NT2/D1 (cell line): ENCODE data around the gene MGLL.

ENCODE experiments used
- DNase-seq: peaks from one replicate; pipeline ENCODE4 v3.0.0-alpha.2; 2011; ENCODE audit warnings: low read depth, low spot score
- H3K27me3 ChIP-seq: 2 replicates; pipeline ENCODE4 v1.6.0; 2011; ENCODE audit warnings: mild to moderate bottlenecking; ENCODE audit not compliant: insufficient read length, insufficient read depth
- H3K36me3 ChIP-seq: 2 replicates; pipeline ENCODE4 v1.6.1; 2011; ENCODE audit warnings: mild to moderate bottlenecking, low read length, mixed read lengths; ENCODE audit not compliant: insufficient read depth, insufficient read length
- H3K4me1 ChIP-seq: 2 replicates; pipeline ENCODE4 v1.5.1; 2011; ENCODE audit not compliant: insufficient read depth, insufficient read length
- H3K4me3 ChIP-seq: 2 replicates; pipeline ENCODE4 v1.5.1; 2011; ENCODE audit warnings: low read depth; ENCODE audit not compliant: insufficient read length
- H3K9ac ChIP-seq: 2 replicates; pipeline ENCODE4 v1.6.0; 2011; ENCODE audit warnings: low read depth; ENCODE audit not compliant: insufficient read length
- H3K9me3 ChIP-seq: 2 replicates; pipeline ENCODE4 v1.5.1; 2011; ENCODE audit warnings: mild to moderate bottlenecking, low read length; ENCODE audit not compliant: insufficient read depth
- SUZ12 ChIP-seq: IDR thresholded peaks from 2 replicates; pipeline ENCODE4 v1.6.1; 2011; ENCODE audit not compliant: insufficient read length, insufficient read depth; ENCODE audit errors: extremely low read depth
- YY1 ChIP-seq: IDR thresholded peaks from 2 replicates; pipeline ENCODE4 v1.6.1; 2011; ENCODE audit not compliant: insufficient read length, insufficient read depth
- ZNF274 ChIP-seq: IDR thresholded peaks from 2 replicates; pipeline ENCODE4 v1.6.1; 2011; ENCODE audit warnings: mild to moderate bottlenecking, low read depth, low read length

MGLL gene

GRCh38 chr3:127749361-127749760, 73.0 kb downstream of the MGLL start:
- no peak for TF ChIP-seq YY1
- no peak for TF ChIP-seq ZNF274
- TF ChIP-seq SUZ12: no peak
- Histone ChIP-seq H3K4me1 (no peaks in the 10 kb centered on the region), H3K4me3 (no peak overlapping the region), H3K27me3 (no peaks in the 10 kb centered on the region), H3K9me3 (no peaks in the 10 kb centered on the region), H3K9ac (no peak overlapping the region), H3K36me3 (no peaks in the 10 kb centered on the region)
- no peak for DNase-seq

- TF ChIP-seq SUZ12 (no peak), ZNF274 (no peak), YY1 (no peak)
- no peaks in the 10 kb centered on the region for H3K9me3 ChIP-seq
- DNase-seq: no peak
- H3K4me3 ChIP-seq: no peak overlapping the region
- no peaks in the 10 kb centered on the region for H3K36me3 ChIP-seq
- no peaks in the 10 kb centered on the region for H3K4me1 ChIP-seq
- H3K27me3 ChIP-seq: no peaks in the 10 kb centered on the region
- no peak overlapping the region for H3K9ac ChIP-seq
Measured at GRCh38 chr3:127748754-127749327, 73.5 kb downstream of the MGLL start.

GRCh38 chr3:127747751-127748521, 74.4 kb downstream of the MGLL start:
- Histone ChIP-seq H3K4me3 (no peak overlapping the region), H3K27me3 (no peaks in the 10 kb centered on the region), H3K36me3 (no peaks in the 10 kb centered on the region), H3K4me1 (no peaks in the 10 kb centered on the region), H3K9me3 (no peaks in the 10 kb centered on the region), H3K9ac (no peak overlapping the region)
- TF ChIP-seq SUZ12 (no peak), ZNF274 (no peak), YY1 (no peak)
- DNase-seq: no peak

GRCh38 chr3:127747066-127747465, 75.2 kb downstream of the MGLL start:
- no peaks in the 10 kb centered on the region for H3K27me3 ChIP-seq
- DNase-seq: no peak
- no peaks in the 10 kb centered on the region for H3K9me3 ChIP-seq
- no peaks in the 10 kb centered on the region for H3K4me1 ChIP-seq
- H3K9ac ChIP-seq: no peak overlapping the region
- no peak overlapping the region for H3K4me3 ChIP-seq
- H3K36me3 ChIP-seq: no peaks in the 10 kb centered on the region
- TF ChIP-seq ZNF274 (no peak), SUZ12 (no peak), YY1 (no peak)

DNA sequence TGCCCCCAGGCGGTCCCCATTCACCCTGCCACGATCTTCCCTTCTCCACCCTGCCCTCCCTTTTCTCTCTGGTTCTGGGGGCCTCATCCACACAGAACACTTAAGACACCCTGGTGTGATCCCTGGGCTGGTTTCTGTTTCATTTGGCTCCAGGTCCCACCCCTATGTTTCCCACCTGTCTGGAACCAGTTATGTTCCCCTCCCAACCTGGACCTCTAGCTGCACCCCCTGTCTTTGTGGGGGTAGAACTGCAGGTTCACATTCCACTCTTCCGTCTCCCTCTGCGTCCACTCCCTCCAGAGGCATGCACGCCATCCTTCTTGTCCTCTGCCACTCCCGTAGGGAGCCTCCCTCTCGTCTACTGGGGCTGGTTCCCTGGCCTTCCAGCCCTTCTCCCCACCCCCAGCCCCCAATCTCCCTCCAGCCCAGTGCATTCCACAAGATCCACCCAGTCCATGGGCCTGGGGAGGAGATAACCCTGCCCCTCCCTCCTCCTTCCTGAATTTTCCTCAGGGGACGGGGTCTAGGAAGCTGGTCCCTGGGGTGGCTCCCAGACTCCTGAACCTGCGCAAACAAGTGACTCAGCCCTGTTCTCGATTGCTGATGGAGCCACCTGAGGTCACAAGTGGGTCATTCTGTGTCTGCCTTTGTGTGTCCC, 75.8 kb downstream of the MGLL start:
- Histone ChIP-seq H3K27me3 (no peaks in the 10 kb centered on the region), H3K4me1 (no peaks in the 10 kb centered on the region), H3K9me3 (no peaks in the 10 kb centered on the region), H3K36me3 (no peaks in the 10 kb centered on the region), H3K4me3 (no peak overlapping the region), H3K9ac (no peak overlapping the region)
- no peak for DNase-seq
- no peak for TF ChIP-seq SUZ12
- TF ChIP-seq YY1: no peak
- no peak for TF ChIP-seq ZNF274

GRCh38 chr3:127745656-127746399, 76.5 kb downstream of the MGLL start:
- Histone ChIP-seq H3K4me1 (no peaks in the 10 kb centered on the region), H3K36me3 (no peaks in the 10 kb centered on the region), H3K4me3 (no peak overlapping the region), H3K27me3 (no peaks in the 10 kb centered on the region), H3K9me3 (no peaks in the 10 kb centered on the region), H3K9ac (no peak overlapping the region)
- TF ChIP-seq ZNF274: no peak
- TF ChIP-seq YY1: no peak
- no peak for TF ChIP-seq SUZ12
- no peak for DNase-seq

- no peak for DNase-seq
- H3K36me3 ChIP-seq: no peaks in the 10 kb centered on the region
- TF ChIP-seq ZNF274 (no peak), SUZ12 (no peak), YY1 (no peak)
- H3K9me3 ChIP-seq: no peaks in the 10 kb centered on the region
- H3K4me1 ChIP-seq: no peaks in the 10 kb centered on the region
- no peaks in the 10 kb centered on the region for H3K27me3 ChIP-seq
- H3K9ac ChIP-seq: no peak overlapping the region
- no peak overlapping the region for H3K4me3 ChIP-seq
Measured at GRCh38 chr3:127744875-127745274, 77.4 kb downstream of the MGLL start.
